CD4-positive, alpha-beta T cell treated with Interleukin-6 for 4 hours (primary cell): ENCODE results near the gene NAALAD2.
"Not testable (repeated sequence)": the region's sequence is repeated elsewhere in the genome, so short reads cannot be mapped to it uniquely, and the experiment has no call there.

Experiments used
- DNase-seq: peaks from one replicate; pipeline ENCODE4 v3.0.0-alpha.2; 2020; ENCODE audit warnings: mixed read lengths

The NAALAD2 gene

DNA sequence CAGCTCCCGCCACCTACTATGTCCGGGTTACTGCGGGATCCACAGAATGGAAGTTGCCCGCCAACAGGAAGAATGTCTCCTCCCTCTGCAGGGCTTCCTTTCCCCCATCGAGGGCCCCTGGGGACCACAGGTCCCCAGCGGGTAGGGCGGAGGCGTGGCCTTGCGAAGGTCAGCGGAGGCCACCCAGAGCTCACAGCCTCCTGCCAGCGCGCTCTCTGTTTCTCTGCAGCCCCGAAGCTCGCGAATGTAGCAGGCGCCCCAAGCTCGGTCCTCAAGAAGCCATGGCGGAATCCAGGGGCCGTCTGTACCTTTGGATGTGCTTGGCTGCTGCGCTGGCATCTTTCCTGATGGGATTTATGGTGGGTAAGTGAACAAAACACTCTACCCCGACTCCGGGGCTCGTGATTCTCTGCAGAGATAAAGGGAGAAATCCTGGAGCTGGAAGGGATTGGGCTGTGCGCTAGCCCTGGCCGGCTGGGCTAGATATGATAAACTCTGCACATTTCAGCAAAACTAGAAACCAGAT, at the start of gene NAALAD2:
Gene NAALAD2, plus strand, starts transcription at position 186 of the 526 bp plus-strand sequence. Its CDS starts 96 bp downstream, at position 282.
- no peak for DNase-seq

GRCh38 chr11:90085650-90086049, 48.8 kb upstream of the NAALAD2 start, which contains the start of gene UBTFL1:
Gene UBTFL1, plus strand, starts transcription at chr11:90085950. Its CDS starts 0 bp downstream, at chr11:90085950.
- not testable (repeated sequence) for DNase-seq

GRCh38 chr11:90088731-90089130, 45.7 kb upstream of the NAALAD2 start:
- not testable (repeated sequence) for DNase-seq

DNA sequence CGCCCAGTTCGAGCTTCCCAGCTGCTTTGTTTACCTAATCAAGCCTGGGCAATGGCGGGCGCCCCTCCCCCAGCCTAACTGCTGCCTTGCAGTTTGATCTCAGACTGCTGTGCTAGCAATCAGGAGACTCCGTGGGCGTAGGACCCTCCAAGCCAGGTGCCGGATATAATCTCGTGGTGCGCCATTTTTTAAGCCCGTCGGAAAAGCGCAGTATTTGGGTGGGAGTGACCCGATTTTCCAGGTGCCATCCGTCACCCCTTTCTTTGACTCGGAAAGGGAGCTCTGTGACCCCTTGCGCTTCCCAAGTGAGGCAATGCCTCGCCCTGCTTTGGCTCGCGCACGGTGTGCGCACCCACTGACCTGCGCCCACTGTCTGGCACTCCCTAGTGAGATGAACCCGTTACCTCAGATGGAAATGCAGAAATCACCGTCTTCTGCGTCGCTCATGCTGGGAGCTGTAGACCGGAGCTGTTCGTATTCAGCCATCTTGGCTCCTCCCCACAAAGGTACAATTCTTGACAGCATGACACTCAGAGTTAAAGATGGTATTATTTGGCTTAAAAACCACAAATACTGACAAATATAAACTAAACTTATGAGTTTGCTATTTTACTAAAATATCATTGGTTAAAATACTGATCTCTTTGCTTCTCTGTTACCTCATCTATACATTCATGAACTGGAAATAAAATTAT, 39.1 kb upstream of the NAALAD2 start:
- not testable (repeated sequence) for DNase-seq

GRCh38 chr11:90098261-90098660, 36.2 kb upstream of the NAALAD2 start:
- DNase-seq = not testable (repeated sequence)

- no peak for DNase-seq
Measured at GRCh38 chr11:90100431-90100830, 34.0 kb upstream of the NAALAD2 start.

DNA sequence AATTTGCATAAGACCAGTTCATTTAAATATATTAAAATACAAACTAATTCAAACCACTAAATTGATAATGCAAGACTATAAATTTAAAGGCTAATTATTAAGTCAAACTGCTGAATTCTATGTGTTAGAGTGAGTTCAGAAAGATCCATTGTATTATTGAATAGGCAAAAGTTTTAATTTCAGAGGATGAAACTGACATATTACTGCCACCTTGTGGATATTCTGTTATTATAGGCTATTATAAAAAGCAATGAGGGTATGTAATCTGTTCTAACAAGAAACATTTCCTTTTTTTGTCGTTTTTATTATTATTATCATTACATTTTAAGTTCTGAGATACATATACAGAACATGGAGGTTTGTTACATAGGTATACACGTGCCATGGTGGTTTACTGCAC, 20.9 kb upstream of the NAALAD2 start:
- DNase-seq = no peak

DNA sequence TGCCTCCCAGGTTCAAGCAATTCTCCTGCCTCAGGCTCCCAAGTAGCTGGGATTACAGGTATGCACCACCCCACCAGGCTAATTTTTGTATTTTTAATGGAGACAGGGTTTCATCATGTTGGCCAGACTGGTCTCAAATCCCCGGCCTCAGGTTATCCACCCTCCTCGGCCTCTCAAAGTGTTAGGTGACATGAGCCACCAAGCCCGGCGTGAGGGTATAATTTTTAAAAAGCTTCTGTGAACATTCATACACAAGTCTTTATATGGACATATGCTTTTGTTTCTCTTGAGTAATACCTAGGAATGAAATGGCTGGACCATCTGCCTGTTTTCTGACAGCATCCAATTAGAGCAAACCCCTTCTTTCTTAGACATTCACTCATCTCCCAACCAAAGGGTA, 14.3 kb upstream of the NAALAD2 start:
- DNase-seq = no peak

DNA sequence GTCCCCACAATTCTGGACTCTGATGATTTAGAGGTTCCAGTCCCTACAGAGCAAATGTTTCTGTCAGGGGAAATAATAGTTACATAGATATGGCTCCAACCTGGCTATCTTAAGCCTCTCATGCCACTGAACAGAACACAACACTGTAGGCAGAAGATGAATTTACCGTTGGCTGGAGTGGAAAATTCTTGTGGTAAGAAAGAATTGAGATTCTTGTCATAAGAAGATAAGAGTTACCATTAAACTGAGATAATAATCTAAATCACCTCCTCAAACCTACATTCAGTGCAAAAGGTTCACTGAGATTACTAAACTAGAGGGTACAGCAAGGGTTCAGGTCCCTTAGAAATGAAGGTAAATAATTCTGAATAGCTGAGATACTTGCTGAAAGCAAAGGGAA, 10.1 kb upstream of the NAALAD2 start:
- no peak for DNase-seq

- DNase-seq = no peak
Measured at GRCh38 chr11:90124946-90125345, 9.5 kb upstream of the NAALAD2 start.

GRCh38 chr11:90133560-90134477, 644 bp upstream of the NAALAD2 start:
- DNase-seq = no peak

- DNase-seq = no peak
Measured at GRCh38 chr11:90135016-90135415, 553 bp downstream of the NAALAD2 start.

DNA sequence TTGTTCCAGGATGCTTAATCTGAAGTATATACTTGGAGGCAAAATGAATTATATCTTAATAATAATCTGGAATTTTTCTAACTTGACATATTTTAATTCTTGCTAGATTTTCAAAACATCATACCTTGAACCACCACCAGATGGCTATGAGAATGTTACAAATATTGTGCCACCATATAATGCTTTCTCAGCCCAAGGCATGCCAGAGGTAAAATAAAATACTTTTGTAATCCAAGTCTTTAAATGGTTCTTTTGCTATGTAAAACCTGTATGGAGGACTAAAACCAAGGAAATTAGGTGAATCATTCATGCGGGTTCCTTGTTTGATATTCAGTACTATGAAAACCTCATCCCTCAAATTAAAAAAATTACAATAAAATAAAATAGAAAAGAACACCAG, 14.4 kb downstream of the NAALAD2 start:
- no peak for DNase-seq

DNA sequence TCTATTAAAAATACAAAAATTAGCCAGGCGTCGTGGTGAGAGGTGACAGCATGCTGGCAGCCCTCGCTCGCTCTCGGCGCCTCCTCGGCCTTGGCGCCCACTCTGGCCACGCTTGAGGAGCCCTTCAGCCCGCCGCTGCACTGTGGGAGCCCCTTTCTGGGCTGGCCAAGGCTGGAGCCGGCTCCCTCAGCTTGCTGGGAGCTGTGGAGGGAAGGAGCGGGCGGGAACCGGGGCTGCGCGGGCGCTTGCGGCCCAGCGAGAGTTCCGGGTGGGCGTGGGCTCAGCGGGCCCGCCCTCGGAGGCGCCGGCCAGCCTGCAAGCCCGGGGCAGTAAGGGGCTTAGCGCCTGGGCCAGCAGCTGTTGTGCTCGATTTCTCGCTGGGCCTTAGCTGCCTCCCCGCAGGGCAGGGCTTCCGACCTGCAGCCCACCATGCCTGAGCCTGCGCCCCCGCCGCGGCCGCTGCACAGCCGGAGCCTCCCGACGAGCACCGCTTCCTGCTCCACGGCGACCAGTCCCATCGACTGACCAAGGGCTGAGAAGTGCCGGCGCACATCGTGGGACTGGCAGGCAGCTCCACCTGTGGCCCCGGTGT, 32.6 kb downstream of the NAALAD2 start:
- DNase-seq = not testable (repeated sequence)

GRCh38 chr11:90167704-90168103, 33.2 kb downstream of the NAALAD2 start:
- not testable (repeated sequence) for DNase-seq

DNA sequence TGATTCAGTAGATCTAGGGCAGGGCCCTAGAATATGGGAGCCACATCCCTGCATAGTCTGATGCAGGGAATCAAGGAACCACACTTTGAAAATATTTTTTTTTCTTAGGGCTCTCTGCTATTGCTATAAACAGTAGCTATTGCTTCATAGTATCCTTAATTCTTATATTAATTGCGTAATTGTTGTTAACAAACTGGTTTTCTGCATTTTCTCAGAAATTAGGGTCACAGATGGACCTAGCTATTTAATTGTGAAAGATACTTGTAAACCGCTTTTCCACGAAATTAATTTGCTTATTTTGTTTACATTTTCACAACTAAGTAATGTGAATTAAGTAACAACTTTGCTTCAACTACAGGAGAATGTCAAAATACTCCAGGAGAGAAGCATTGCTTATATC, 34.1 kb downstream of the NAALAD2 start:
- DNase-seq = no peak

GRCh38 chr11:90171359-90171758, 36.9 kb downstream of the NAALAD2 start:
- no peak for DNase-seq

DNA sequence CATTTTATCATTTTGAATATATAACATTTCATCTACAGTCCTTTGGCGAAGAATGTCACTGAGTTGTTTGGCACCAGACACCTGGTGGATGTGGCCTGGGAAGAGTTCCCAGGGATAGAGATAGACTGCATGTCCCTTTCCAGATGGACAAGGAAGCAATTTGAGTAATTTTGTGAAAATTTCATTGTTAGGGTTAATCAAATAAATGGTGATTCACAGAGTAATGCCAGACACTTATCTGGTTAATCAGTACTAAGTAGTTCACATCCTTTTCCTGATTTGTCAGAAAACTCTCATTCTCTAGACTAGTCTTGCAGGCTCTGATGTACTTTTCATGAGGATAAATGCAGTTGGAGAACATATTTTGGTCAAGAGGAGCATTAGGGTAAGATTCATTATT, 41.6 kb downstream of the NAALAD2 start:
- no peak for DNase-seq

DNA sequence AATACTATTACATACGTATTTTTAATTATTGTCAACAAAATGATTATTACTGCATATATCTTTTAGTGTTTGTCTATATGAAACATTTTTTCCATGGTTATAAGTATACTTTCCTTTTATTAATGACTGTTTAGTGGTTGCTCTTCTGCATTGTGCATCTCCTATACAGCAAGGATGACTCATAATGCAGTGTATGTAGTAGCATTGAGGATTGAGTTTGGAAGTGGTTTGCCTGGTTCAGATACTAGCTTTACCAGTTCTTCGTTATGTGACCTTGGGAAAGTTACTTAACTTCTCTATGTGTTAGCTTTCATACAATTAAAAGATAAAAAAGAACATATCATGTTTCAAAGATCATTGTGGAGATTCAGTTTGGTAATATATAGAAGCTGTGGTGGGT, 44.3 kb downstream of the NAALAD2 start:
- DNase-seq = no peak

- DNase-seq = no peak
Measured at GRCh38 chr11:90179923-90180322, 45.5 kb downstream of the NAALAD2 start.

GRCh38 chr11:90187839-90188238, 53.4 kb downstream of the NAALAD2 start:
- no peak for DNase-seq

- no peak for DNase-seq
Measured at GRCh38 chr11:90189011-90189410, 54.5 kb downstream of the NAALAD2 start.
